ENCODE data around the gene LRRC47. TPM values are rescaled to one million over a fixed set of nuclear protein-coding genes. Genes with fewer than 3 reads are reported as not detected.
"Not testable (repeated sequence)": the region's sequence is repeated elsewhere in the genome, so short reads cannot be mapped to it uniquely, and the experiment has no call there.

LRRC47 gene
- polyA plus RNA-seq, 1 donor from 2014 or later, result 21.4 TPM

GRCh38 chr1:3804627-3804944 is 8.3 kb upstream of the LRRC47 start:
- Mint-ChIP-seq H3K4me3 (peak overlapping the region in 2 of 4 donors; percentile 38 to 53), H3K4me1 (peaks cover 4 to 16% (median 11%) of the 10 kb centered on the region in 3 donors), H3K27me3 (peaks cover 36% of the 10 kb centered on the region)
- not testable (repeated sequence) for H3K27ac Mint-ChIP-seq, H3K36me3 Mint-ChIP-seq, H3K9me3 Mint-ChIP-seq

DNA sequence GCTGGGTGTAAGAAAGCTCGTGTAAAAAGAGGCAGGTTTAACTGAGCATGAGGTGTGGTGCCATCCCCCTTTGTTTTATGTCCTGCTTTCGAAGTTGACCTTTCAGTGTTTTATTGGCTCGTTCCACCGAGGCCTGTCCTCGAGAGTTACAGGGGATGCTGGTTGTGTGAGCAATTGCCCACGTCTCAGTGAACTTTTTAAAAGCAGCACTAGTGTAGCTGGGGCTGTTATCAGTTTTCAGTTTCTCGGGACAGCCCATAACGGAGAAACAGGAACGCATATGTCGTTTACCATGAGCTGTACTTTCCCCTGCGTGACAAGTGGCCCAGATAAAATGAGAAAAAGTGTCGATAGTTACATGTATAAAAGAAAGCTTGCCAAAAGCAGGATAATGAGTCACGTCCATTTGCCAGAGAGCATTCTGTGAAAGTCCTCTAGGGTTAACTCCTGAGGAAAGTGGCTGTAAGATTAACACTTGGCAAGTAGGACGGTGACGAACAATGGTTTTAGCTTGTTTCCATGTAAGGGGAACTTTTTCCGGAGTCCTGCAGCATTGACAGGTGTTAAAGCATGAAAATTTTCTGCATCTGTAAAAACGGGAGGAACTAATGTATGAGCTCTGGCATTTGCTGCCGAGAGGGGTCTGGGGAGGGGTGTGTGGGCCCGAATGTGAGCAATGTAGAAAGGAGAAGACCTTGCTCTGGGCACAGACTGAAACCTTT is 7.8 kb upstream of the LRRC47 start:
- H3K27ac Mint-ChIP-seq, result no peak overlapping the region
- H3K9me3 Mint-ChIP-seq, result peaks cover 0 to 4% (median 0%) of the 10 kb centered on the region in 3 donors
- peaks cover 4 to 16% (median 11%) of the 10 kb centered on the region in 3 donors for H3K4me1 Mint-ChIP-seq
- H3K27me3 Mint-ChIP-seq, result peaks cover 36% of the 10 kb centered on the region
- peaks cover 4% of the 10 kb centered on the region for H3K36me3 Mint-ChIP-seq
- H3K4me3 Mint-ChIP-seq, result peak overlapping the region in 2 of 4 donors; percentile 38 to 53

DNA sequence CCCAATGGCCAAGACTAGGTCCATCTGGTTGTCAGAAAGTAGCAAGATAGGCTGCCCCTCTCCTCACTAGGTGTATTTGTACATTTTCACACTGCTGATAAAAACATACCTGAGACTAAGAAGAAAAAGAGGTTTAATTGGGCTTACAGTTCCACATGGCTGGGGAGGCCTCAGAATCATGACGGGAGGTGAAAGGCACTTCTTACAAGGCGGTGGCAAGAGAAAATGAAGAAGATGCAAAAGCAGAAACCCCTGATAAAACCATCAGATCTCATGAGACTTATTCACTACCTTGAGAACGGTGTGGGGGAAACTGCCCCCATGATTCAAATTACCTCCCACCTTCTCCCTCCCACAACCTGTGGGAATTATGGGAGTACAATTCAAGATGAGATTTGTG is 4.5 kb upstream of the LRRC47 start:
- H3K27ac Mint-ChIP-seq, result peak overlapping the region in 1 of 3 donors; percentile 78
- H3K27me3 Mint-ChIP-seq, result peaks cover 34% of the 10 kb centered on the region
- peak overlapping the region in 2 of 4 donors; percentile 41 to 86 for H3K4me3 Mint-ChIP-seq

GRCh38 chr1:3799976-3800685 is 3.8 kb upstream of the LRRC47 start:
- H3K27ac Mint-ChIP-seq, result no peak overlapping the region
- peak overlapping the region in 1 of 4 donors; percentile 86 for H3K4me3 Mint-ChIP-seq
- peaks cover 2% of the 10 kb centered on the region for H3K36me3 Mint-ChIP-seq
- H3K9me3 Mint-ChIP-seq, result peaks cover 0 to 5% (median 0%) of the 10 kb centered on the region in 3 donors
- peaks cover 30% of the 10 kb centered on the region for H3K27me3 Mint-ChIP-seq
- peaks cover 20 to 27% (median 23%) of the 10 kb centered on the region in 3 donors for H3K4me1 Mint-ChIP-seq

More for the DNA sequence above, 4.5 kb upstream of the LRRC47 start:
- H3K9me3 Mint-ChIP-seq, H3K36me3 Mint-ChIP-seq: not testable (repeated sequence)
- peaks cover 15 to 27% (median 20%) of the 10 kb centered on the region in 3 donors for H3K4me1 Mint-ChIP-seq

GRCh38 chr1:3795453-3796214 is 664 bp downstream of the LRRC47 start:
- H3K27ac Mint-ChIP-seq, result no peak overlapping the region
- peaks cover 0 to 5% (median 0%) of the 10 kb centered on the region in 3 donors for H3K9me3 Mint-ChIP-seq
- H3K36me3 Mint-ChIP-seq, result no peaks in the 10 kb centered on the region
- H3K4me3 Mint-ChIP-seq, result peak overlapping the region; percentile 81 to 92 (median 86)
- peaks cover 5% of the 10 kb centered on the region for H3K27me3 Mint-ChIP-seq
- H3K4me1 Mint-ChIP-seq, result peaks cover 10 to 23% (median 21%) of the 10 kb centered on the region in 3 donors

DNA sequence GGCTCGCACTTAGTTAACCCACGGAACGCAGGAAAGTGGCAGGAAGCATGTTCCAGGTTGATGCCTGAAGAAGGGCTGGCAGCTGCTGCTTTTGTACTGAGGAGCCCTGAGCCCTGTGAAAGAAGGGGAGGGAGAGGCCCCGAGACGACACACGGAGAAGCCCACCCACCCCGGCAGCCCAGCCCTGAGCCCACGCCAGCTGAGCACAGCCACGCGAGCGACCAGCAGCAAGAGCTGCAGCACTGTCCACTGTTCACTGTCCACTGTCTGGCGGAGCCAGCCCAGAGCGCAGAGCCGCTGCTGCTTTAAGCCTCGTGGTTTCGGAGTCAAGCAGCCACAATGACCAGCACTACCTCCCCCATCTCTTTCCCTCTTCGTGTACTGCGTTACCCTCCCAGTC is 5.3 kb downstream of the LRRC47 start:
- H3K36me3 Mint-ChIP-seq, result no peaks in the 10 kb centered on the region
- peaks cover 0 to 22% (median 10%) of the 10 kb centered on the region in 3 donors for H3K4me1 Mint-ChIP-seq
- H3K4me3 Mint-ChIP-seq, result peak overlapping the region in 1 of 4 donors; percentile 47
- no peaks in the 10 kb centered on the region for H3K27me3 Mint-ChIP-seq
- no peaks in the 10 kb centered on the region for H3K9me3 Mint-ChIP-seq
- no peak overlapping the region for H3K27ac Mint-ChIP-seq

DNA sequence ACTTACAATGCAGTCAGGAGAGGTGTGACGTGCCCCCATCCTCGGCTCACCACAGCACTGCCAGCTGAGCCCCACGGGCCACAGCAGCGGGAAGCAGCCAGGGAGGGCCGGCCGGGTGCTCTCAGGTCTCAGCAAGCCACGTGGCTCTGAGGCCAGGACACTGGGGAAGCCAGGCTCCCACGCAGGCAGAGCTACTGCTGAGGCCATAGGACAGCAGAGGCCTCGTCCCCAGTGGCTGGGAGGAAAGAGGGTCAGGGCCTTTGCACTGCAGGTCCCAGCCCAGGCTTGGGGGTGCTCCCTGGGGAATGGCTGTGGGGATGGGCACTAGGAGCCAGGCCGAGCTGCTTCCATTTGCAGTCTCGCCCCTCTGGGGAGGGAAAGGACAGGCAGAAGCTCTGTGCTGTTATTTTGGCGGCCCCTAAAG is 5.8 kb downstream of the LRRC47 start:
- Mint-ChIP-seq H3K4me1 (peaks cover 0 to 22% (median 9%) of the 10 kb centered on the region in 3 donors), H3K9me3 (no peaks in the 10 kb centered on the region), H3K36me3 (peaks cover under 1% of the 10 kb centered on the region), H3K4me3 (peak overlapping the region in 1 of 4 donors; percentile 47), H3K27ac (no peak overlapping the region), H3K27me3 (no peaks in the 10 kb centered on the region)

DNA sequence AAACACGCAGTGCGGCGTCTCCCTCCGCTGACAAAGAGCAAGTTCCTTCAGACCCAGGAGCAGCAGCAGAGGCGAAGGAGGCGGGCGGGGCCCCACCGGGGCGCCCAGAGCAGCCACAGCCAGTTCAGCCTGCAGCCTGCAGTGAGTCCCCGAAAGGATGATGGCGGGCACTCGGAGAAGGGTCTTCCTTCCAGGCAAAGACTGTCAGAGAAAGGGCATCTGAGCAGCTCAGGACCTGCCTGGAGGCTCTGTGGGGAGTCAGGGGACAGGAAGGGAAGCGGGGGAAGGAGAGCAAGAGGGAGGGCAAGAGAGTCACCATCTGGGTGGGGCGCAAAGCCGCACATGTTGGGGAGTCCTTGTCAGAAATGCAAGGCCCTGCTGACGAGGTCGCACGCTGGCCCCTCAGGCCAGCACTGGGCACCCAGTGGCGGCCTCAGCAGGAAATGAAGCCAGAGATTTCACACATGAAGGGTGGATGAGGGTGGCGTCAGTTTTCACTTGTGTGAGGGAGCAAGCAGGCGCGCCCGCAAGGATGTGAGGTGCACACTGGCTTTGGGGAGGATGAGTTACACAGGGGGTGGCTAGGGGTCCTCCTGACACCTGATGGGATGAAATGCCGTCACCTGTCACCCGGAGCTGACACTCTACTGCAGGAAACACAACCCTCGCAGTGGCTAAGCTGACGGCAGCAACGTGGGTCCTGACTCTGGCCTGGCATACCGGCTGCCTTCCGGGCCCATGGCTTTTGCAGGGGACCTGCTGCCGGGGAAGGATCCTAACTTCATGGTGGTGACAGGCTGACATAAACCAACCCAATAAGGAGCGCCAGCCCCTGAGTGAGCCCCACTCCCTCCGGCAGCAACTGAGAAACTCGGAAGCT is 6.6 kb downstream of the LRRC47 start:
- H3K9me3 Mint-ChIP-seq, result no peaks in the 10 kb centered on the region
- H3K36me3 Mint-ChIP-seq, result peaks cover 6% of the 10 kb centered on the region
- no peaks in the 10 kb centered on the region for H3K27me3 Mint-ChIP-seq
- peaks cover 0 to 16% (median 3%) of the 10 kb centered on the region in 3 donors for H3K4me1 Mint-ChIP-seq
- H3K27ac Mint-ChIP-seq, result no peak overlapping the region
- H3K4me3 Mint-ChIP-seq, result peak overlapping the region in 1 of 4 donors; percentile 48

DNA sequence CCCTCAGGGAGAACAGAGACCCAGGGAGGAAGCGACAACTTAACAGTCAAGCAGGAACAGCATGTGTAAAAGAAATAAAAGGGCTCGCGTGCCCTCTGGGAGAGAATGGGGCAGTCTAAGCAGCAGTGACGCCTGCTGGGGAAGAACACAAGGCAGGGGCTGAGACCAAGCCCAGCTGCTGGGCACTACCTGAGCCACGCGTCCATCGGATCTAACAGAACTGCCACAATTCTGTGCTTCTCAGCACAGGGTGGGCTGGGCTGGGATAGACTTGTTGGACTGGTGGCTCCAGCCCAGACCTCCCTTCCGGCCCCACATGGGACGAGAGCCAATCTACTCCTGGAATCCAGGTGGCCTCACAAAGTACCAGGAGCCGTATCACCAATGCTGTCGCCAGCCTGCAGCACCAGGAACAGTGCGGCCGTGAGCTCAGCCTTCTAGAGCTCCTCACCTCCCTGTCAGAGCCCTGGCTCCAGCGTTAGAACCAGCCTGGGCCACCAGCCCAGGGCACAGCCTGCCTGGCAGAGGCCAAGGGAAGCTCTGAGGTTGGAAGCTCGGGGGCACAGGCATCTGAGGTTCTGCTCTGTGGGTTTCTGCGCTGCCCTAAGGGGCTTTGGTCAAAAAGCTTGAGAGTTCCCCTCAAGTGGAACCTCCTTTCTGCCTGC is 7.4 kb downstream of the LRRC47 start:
- Mint-ChIP-seq H3K27ac (no peak overlapping the region), H3K4me1 (peaks cover 0 to 16% (median 3%) of the 10 kb centered on the region in 3 donors), H3K4me3 (no peak overlapping the region), H3K27me3 (no peaks in the 10 kb centered on the region), H3K9me3 (no peaks in the 10 kb centered on the region), H3K36me3 (peaks cover 8% of the 10 kb centered on the region)

DNA sequence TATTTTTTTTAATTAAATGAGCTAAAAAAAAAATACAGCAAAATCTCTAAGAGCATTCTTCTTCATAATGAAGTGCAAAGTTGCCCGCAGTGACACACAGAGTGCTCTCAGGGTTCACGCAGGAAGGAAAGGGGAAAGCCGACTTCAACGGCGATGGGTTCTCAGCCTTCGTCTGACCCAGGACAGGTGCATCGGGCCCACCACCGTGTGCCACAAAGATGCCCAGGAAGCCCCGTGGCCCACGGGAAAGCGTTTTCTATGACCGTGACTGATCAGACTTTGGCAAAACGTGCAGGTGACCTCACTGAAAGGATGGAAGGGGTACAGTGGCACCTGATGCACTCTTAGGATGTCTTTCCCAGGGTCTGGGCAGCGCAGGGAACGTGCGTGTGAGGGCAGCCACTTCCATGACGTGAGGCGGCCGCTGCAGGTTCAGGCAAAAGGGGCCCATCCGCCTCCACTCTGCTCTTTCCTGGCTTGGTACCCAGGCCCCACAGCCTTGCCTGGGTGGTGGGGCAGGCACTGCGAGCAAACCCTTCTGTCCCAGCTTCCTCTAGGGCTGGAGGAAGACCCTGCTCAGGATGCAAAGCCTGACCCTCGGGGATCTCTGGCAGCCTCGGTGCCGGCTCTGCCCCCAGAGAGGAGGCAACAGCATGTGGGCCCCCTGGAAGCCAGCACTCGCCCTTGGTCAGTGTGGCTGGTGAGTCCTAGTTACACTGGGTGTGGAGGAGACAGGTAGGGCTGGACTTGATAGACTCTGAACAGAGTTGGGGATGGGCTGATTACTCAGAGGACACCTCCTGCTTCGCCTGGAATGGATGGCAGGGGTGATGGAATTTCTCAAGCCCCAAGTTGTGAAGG is 8.3 kb downstream of the LRRC47 start:
- H3K27ac Mint-ChIP-seq, result peak overlapping the region in 1 of 3 donors; percentile 67
- H3K9me3 Mint-ChIP-seq, result no peaks in the 10 kb centered on the region
- no peaks in the 10 kb centered on the region for H3K27me3 Mint-ChIP-seq
- peaks cover 0 to 12% (median 3%) of the 10 kb centered on the region in 3 donors for H3K4me1 Mint-ChIP-seq
- H3K36me3 Mint-ChIP-seq, result peaks cover 11% of the 10 kb centered on the region
- no peak overlapping the region for H3K4me3 Mint-ChIP-seq

DNA sequence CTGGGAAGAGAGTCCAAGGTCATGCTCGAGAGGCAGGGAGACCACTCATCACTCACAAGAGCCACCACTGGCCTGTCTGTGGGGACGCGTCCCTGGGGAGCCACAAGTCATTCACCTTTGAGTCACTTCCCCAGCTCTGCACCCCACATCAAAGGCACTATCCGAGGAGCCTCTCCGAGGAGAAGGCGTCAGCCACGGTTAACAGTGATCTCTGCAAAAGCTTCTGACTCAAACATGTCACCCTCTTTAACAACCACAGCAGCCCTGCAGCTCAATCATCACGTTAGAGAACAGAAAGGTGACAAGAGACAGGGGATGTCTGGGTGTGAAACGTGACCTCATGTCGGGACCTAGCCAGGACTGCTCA is 9.0 kb downstream of the LRRC47 start:
- H3K4me3 Mint-ChIP-seq, result no peak overlapping the region
- peak overlapping the region in 1 of 3 donors; percentile 67 for H3K27ac Mint-ChIP-seq
- H3K36me3 Mint-ChIP-seq, result peaks cover 11% of the 10 kb centered on the region
- peaks cover 0 to 9% (median 0%) of the 10 kb centered on the region in 3 donors for H3K4me1 Mint-ChIP-seq
- no peaks in the 10 kb centered on the region for H3K9me3 Mint-ChIP-seq
- H3K27me3 Mint-ChIP-seq, result no peaks in the 10 kb centered on the region

- Mint-ChIP-seq H3K9me3 (no peaks in the 10 kb centered on the region), H3K27ac (peak overlapping the region in 1 of 3 donors; percentile 67), H3K36me3 (peaks cover 11% of the 10 kb centered on the region), H3K4me1 (peaks cover 0 to 7% (median 0%) of the 10 kb centered on the region in 3 donors), H3K4me3 (no peak overlapping the region), H3K27me3 (no peaks in the 10 kb centered on the region)
Measured at GRCh38 chr1:3786468-3787348, 9.6 kb downstream of the LRRC47 start.
